ENCODE data around the gene OR2AJ1.

The OR2AJ1 gene

GRCh38 chr1:247961791-247962190, 37.1 kb downstream of the OR2AJ1 start:
- TF ChIP-seq POLR2A (IDR thresholded peaks at IDR 0.05; ENCODE audit: extremely low read depth, insufficient read length) (no peak), MAX (IDR thresholded peaks at IDR 0.05; ENCODE audit: low read depth, low read length) (no peak), CTCF (IDR thresholded peaks at IDR 0.05; ENCODE audit: low read depth, low read length) (no peak), MYC (IDR thresholded peaks at IDR 0.05; ENCODE audit: low read depth, low read length) (no peak)
- no peak for DNase-seq (ENCODE audit: low read depth)
- H3K4me3 ChIP-seq (ENCODE audit: low read depth, low read length), result no peak overlapping the region

GRCh38 chr1:247962911-247963588, 38.4 kb downstream of the OR2AJ1 start:
- no peak for TF ChIP-seq MYC (IDR thresholded peaks at IDR 0.05; ENCODE audit: low read depth, low read length)
- TF ChIP-seq MAX (IDR thresholded peaks at IDR 0.05; ENCODE audit: low read depth, low read length), result no peak
- no peak for TF ChIP-seq POLR2A (IDR thresholded peaks at IDR 0.05; ENCODE audit: extremely low read depth, insufficient read length)
- no peak for TF ChIP-seq CTCF (IDR thresholded peaks at IDR 0.05; ENCODE audit: low read depth, low read length)
- H3K4me3 ChIP-seq (ENCODE audit: low read depth, low read length), result no peak overlapping the region
- DNase-seq (ENCODE audit: low read depth), result no peak

GRCh38 chr1:247964933-247965332, 40.2 kb downstream of the OR2AJ1 start, which contains the start of gene OR2AK2:
Gene OR2AK2, plus strand, starts transcription at chr1:247965233. Its CDS starts 144 bp downstream, at chr1:247965377.
- DNase-seq (ENCODE audit: low read depth), result no peak
- no peak for TF ChIP-seq MAX (IDR thresholded peaks at IDR 0.05; ENCODE audit: low read depth, low read length)
- H3K4me3 ChIP-seq (ENCODE audit: low read depth, low read length), result no peak within 1 kb of the TSS

- H3K4me3 ChIP-seq (ENCODE audit: low read depth, low read length), result no peak overlapping the region
- no peak for DNase-seq (ENCODE audit: low read depth)
- TF ChIP-seq MYC (IDR thresholded peaks at IDR 0.05; ENCODE audit: low read depth, low read length) (no peak), MAX (IDR thresholded peaks at IDR 0.05; ENCODE audit: low read depth, low read length) (no peak), POLR2A (IDR thresholded peaks at IDR 0.05; ENCODE audit: extremely low read depth, insufficient read length) (no peak), CTCF (IDR thresholded peaks at IDR 0.05; ENCODE audit: low read depth, low read length) (no peak)
These were observed 42.0 kb downstream of the OR2AJ1 start for GRCh38 chr1:247966532-247967204.

Measured in NB4 (cell line).